Measurements from ENCODE around the gene TOP2A. TPM values are rescaled to one million over a fixed set of nuclear protein-coding genes. Genes with fewer than 3 reads are reported as not detected.

TOP2A gene
- total RNA-seq, 4 donors from 2014 or later: 8.1 to 45.2 (median 22.2) TPM

DNA sequence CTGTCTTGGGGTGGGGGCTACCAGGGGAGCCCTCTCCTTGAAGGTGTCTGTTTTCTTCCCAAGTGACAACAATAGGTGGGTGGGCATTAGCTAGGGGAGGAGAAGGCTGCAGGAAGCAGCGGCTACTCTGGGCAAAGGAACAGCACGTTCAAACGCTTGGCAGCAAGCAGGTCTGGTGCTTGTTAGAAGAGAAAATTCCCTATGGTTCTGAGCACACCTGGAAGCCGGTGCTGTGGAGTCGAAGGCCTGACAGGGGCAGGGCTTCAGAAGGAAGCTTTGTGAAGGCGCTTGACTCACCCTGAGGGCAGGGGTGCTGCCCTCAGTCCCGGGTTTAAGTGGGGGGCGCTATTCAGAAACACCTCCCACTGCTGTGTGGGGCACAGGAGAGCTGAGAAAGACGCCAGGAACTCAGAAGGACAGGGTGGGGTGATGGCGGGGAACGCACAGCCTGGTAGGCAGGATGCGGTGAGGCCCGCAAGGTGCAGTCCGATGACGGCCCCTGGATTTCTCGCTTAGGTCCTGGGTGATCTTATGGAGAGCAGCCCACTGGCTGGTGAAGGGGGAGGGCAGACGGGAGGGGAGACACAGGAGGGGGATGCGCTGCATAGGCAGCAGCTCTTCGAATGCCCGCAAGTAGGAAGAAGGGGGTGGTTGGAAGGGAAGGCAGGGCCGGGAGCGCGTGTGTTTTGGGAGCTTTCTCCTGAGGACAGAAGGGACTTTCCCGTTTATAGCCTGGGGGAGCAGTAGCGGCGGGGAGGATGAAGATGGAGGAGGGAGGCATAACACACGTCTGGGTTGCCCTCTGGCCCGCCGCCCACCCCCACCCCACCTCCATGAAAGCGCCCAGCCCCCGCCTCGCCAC is 56.4 kb downstream of the TOP2A start:
- H3K27me3 ChIP-seq: no peaks in the 10 kb centered on the region
- no peak overlapping the region for H3K27ac ChIP-seq
- WGBS: 61% methylated on average over 32 of the region's 32 CpGs
- H3K4me3 ChIP-seq: no peak overlapping the region
- peaks cover 6% of the 10 kb centered on the region for H3K36me3 ChIP-seq
- TF ChIP-seq POLR2AphosphoS5 (IDR thresholded peaks at IDR 0.05) (no peak), EP300 (IDR thresholded peaks at IDR 0.05) (no peak), CTCF (IDR thresholded peaks at IDR 0.05) (no peak), POLR2A (IDR thresholded peaks at IDR 0.05) (no peak)
- no peak for DNase-seq (ENCODE audit: low spot score in 2 of 2)
- H3K9me3 ChIP-seq: no peaks in the 10 kb centered on the region
- peaks cover 39% of the 10 kb centered on the region for H3K4me1 ChIP-seq

DNA sequence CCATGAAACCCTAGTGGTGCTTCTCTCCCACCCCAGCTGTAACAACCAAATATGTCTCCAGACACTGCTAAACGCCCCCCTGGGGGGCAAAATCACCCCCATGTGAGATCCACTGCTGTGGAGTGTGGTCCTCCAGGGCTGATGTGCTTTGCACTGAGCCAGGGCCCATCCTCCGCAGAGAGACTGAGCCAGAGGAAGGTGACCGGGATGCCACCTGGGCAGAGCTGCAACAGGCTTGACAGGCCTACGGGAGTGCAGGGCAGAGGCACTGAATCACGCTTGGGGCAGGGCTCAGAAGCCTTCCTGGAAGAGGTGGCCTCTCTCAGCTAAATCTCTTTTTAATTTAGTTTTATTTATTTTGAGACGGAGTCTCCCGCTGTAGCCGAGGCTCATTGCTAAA is 57.6 kb downstream of the TOP2A start:
- Histone ChIP-seq H3K9me3 (no peaks in the 10 kb centered on the region), H3K27me3 (no peaks in the 10 kb centered on the region), H3K4me1 (peaks cover 39% of the 10 kb centered on the region), H3K27ac (no peak overlapping the region), H3K4me3 (no peak overlapping the region), H3K36me3 (peaks cover 18% of the 10 kb centered on the region)
- TF ChIP-seq POLR2A (IDR thresholded peaks at IDR 0.05) (no peak), EP300 (IDR thresholded peaks at IDR 0.05) (no peak), CTCF (IDR thresholded peaks at IDR 0.05) (no peak), POLR2AphosphoS5 (IDR thresholded peaks at IDR 0.05) (no peak)
- no peak for DNase-seq (ENCODE audit: low spot score in 2 of 2)
- 84% methylated on average over 8 of the region's 8 CpGs for WGBS

GRCh38 chr17:40358323-40359038 is 59.2 kb downstream of the TOP2A start:
- Histone ChIP-seq H3K4me1 (peaks cover 31% of the 10 kb centered on the region), H3K4me3 (no peak overlapping the region), H3K27me3 (no peaks in the 10 kb centered on the region), H3K9me3 (no peaks in the 10 kb centered on the region), H3K36me3 (peaks cover 32% of the 10 kb centered on the region), H3K27ac (no peak overlapping the region)
- DNase-seq (ENCODE audit: low spot score in 2 of 2): peak; percentile 92 to 96
- WGBS: 14% methylated on average over 17 of the region's 17 CpGs
- TF ChIP-seq POLR2AphosphoS5 (IDR thresholded peaks at IDR 0.05) (peak in 1 of 3 donors; percentile 18), EP300 (IDR thresholded peaks at IDR 0.05) (no peak), CTCF (IDR thresholded peaks at IDR 0.05) (peak; percentile 98 to 99), POLR2A (IDR thresholded peaks at IDR 0.05) (no peak)

GRCh38 chr17:40356990-40357881 is 60.5 kb downstream of the TOP2A start:
- TF ChIP-seq POLR2A (IDR thresholded peaks at IDR 0.05): no peak
- TF ChIP-seq CTCF (IDR thresholded peaks at IDR 0.05): no peak
- 72% methylated on average over 15 of the region's 19 CpGs for WGBS
- no peak overlapping the region for H3K4me3 ChIP-seq
- DNase-seq (ENCODE audit: low spot score in 2 of 2): peak in 1 of 2 donors; percentile 76
- H3K27ac ChIP-seq: no peak overlapping the region
- no peaks in the 10 kb centered on the region for H3K9me3 ChIP-seq
- no peaks in the 10 kb centered on the region for H3K27me3 ChIP-seq
- H3K36me3 ChIP-seq: peaks cover 44% of the 10 kb centered on the region
- peaks cover 21% of the 10 kb centered on the region for H3K4me1 ChIP-seq
